Natural killer cell (primary cell): ENCODE measurements around the gene OBSCN. TPM values are rescaled to one million over a fixed set of nuclear protein-coding genes. Genes with fewer than 3 reads are reported as not detected.

Source experiments
- ATAC-seq, 3 donors: fragments of 150-1000 bp in 2 of 3; fragments of 200-7000 bp in 1 of 3; cut with Tn5 transposase; 1 replicate in 1 of 3; 2 replicates in 2 of 3; pipeline ENCODE4 v1.10.0; 2021; ENCODE audit warnings: mild to moderate bottlenecking in 2 of 3, moderate library complexity in 2 of 3
- DNase-seq, 2 donors: peaks; one replicate each; pipeline versions ENCODE4 v3.0.0 to v3.0.0-alpha.2; 2013 to 2021; ENCODE audit warnings: mixed read lengths in 1 of 2
- H3K27ac ChIP-seq: one replicate; pipeline ENCODE4 v1.5.1; 2013; ENCODE audit warnings: mild to moderate bottlenecking, low read length
- H3K27me3 ChIP-seq: one replicate; pipeline ENCODE4 v1.6.1; 2013; ENCODE audit warnings: low read length; ENCODE audit not compliant: control insufficient read depth, insufficient read depth
- H3K36me3 ChIP-seq: one replicate; pipeline ENCODE4 v1.6.1; 2013; ENCODE audit warnings: low read length; ENCODE audit not compliant: control insufficient read depth, insufficient read depth
- H3K4me1 ChIP-seq: one replicate; pipeline ENCODE4 v1.6.1; 2013; ENCODE audit warnings: low read length; ENCODE audit not compliant: control insufficient read depth, insufficient read depth
- H3K4me3 ChIP-seq: one replicate; pipeline ENCODE4 v1.5.1; 2013; ENCODE audit warnings: low read length
- H3K9me3 ChIP-seq: one replicate; pipeline ENCODE4 v1.6.1; 2013; ENCODE audit warnings: low read length; ENCODE audit not compliant: control insufficient read depth, insufficient read depth
- H3K27ac Mint-ChIP-seq, 2 donors: one replicate each; pipeline ENCODE4 v1.8.0; 2022; ENCODE audit warnings: mild to moderate bottlenecking in 2 of 2, mixed read lengths in 2 of 2, moderate library complexity in 1 of 2
- H3K27me3 Mint-ChIP-seq, 2 donors: one replicate each; pipeline ENCODE4 v1.8.0; 2022; ENCODE audit warnings: low read depth in 2 of 2, mixed read lengths in 2 of 2
- H3K36me3 Mint-ChIP-seq: one replicate; pipeline ENCODE4 v1.8.0; 2022; ENCODE audit warnings: mixed read lengths
- H3K4me1 Mint-ChIP-seq, 2 donors: one replicate each; pipeline ENCODE4 v1.8.0; 2022; ENCODE audit warnings: mixed read lengths in 2 of 2
- H3K4me3 Mint-ChIP-seq: one replicate; pipeline ENCODE4 v1.8.0; 2022; ENCODE audit warnings: mild to moderate bottlenecking, moderate library complexity, mixed read lengths
- H3K9me3 Mint-ChIP-seq, 2 donors: one replicate each; pipeline ENCODE4 v1.8.0; 2022; ENCODE audit warnings: mixed read lengths in 2 of 2
- whole genome bisulfite sequencing: methylation state at CpG from one replicate; pipeline ENCODE4 v1.1.7; 2013; ENCODE audit warnings: missing lambda C conversion rate; ENCODE audit not compliant: insufficient coverage; 5-methylcytosine and 5-hydroxymethylcytosine counted together
- intact Hi-C: fragments of 100-400 bp; cut with micrococcal nuclease; formaldehyde crosslinking; loops from one replicate; pipeline ENCODE4 v1.14.2; 2022
- total RNA-seq, 4 donors: library from RNA; stranded (reverse); fragments of 120-200 nt in 1 of 4; gene quantifications; one replicate each; pipeline versions ENCODE4 v1.2.3 to v1.2.4, GENCODE V29; 2013 to 2022
- TF ChIP-seq, protein P1 (sequence below): fragments of 200-600 bp; IDR thresholded peaks from one replicate; pipeline ENCODE4 v1.8.0; 2022; ENCODE audit warnings: antibody characterized with exemption

OBSCN gene
- total RNA-seq, 3 donors from 2014 or later (not counting 1 experiment from before 2014, with no cell fraction given) = 9.6 to 30.0 (median 14.3) TPM

DNA sequence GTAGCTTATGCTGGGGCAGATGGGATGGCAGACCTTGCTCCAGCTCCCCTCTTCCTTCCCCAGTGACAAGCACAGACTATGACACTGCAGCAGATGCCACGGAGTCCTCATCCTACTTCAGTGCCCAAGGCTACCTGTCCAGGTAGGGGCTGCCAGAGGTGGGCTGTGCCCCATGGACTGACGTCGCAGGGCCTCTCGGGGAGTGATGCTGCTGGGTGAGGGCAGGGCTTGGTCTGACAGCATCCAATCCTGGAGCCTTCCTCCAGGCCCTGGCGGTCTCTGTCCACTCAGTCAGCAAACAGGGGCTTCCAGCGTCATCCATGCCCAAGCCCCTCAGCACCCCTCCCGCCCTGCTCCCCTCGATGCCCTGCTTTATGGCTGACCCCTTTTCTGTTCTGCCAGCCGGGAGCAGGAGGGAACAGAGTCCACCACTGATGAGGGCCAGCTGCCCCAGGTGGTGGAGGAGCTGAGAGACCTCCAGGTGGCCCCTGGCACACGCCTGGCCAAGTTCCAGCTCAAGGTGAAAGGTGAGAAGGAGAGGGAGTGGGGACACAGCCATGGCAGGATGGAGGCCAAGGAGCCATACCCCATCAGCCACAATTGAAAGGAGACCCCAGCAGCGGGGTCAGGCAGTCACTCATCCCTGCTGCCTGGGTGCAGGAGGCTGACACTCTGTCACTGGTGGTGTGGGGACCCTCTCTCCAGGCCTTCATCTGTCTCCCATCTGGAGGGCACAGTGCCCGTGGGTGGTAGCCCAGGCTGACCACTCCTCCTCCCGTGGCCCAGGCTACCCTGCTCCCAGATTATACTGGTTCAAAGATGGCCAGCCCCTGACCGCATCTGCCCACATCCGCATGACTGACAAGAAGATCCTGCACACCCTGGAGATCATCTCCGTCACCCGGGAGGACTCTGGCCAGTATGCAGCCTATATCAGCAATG lies 125.2 kb downstream of the OBSCN start:
- Histone ChIP-seq H3K36me3 (no peaks in the 10 kb centered on the region), H3K9me3 (no peaks in the 10 kb centered on the region), H3K27me3 (no peaks in the 10 kb centered on the region), H3K4me1 (no peaks in the 10 kb centered on the region), H3K4me3 (no peak overlapping the region), H3K27ac (no peak overlapping the region)
- WGBS = 91% methylated on average over 17 of the region's 17 CpGs
- no peaks in the 10 kb centered on the region for H3K4me1 Mint-ChIP-seq
- no peaks in the 10 kb centered on the region for H3K36me3 Mint-ChIP-seq
- H3K27me3 Mint-ChIP-seq = no peaks in the 10 kb centered on the region
- H3K27ac Mint-ChIP-seq = no peak overlapping the region
- intact Hi-C loops = no loop called here
- TF ChIP-seq, protein P1, sequence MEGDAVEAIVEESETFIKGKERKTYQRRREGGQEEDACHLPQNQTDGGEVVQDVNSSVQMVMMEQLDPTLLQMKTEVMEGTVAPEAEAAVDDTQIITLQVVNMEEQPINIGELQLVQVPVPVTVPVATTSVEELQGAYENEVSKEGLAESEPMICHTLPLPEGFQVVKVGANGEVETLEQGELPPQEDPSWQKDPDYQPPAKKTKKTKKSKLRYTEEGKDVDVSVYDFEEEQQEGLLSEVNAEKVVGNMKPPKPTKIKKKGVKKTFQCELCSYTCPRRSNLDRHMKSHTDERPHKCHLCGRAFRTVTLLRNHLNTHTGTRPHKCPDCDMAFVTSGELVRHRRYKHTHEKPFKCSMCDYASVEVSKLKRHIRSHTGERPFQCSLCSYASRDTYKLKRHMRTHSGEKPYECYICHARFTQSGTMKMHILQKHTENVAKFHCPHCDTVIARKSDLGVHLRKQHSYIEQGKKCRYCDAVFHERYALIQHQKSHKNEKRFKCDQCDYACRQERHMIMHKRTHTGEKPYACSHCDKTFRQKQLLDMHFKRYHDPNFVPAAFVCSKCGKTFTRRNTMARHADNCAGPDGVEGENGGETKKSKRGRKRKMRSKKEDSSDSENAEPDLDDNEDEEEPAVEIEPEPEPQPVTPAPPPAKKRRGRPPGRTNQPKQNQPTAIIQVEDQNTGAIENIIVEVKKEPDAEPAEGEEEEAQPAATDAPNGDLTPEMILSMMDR = no peak
- no peak for ATAC-seq
- H3K4me3 Mint-ChIP-seq = no peak overlapping the region
- DNase-seq = peak in 1 of 2 donors; percentile 9
- H3K9me3 Mint-ChIP-seq = no peaks in the 10 kb centered on the region

GRCh38 chr1:228333739-228334115 lies 125.9 kb downstream of the OBSCN start:
- no peaks in the 10 kb centered on the region for H3K4me1 Mint-ChIP-seq
- H3K27ac ChIP-seq = no peak overlapping the region
- WGBS = 93% methylated on average over 10 of the region's 10 CpGs
- H3K9me3 Mint-ChIP-seq = no peaks in the 10 kb centered on the region
- intact Hi-C loops = no loop called here
- H3K27ac Mint-ChIP-seq = no peak overlapping the region
- H3K4me3 ChIP-seq = no peak overlapping the region
- no peaks in the 10 kb centered on the region for H3K4me1 ChIP-seq
- no peaks in the 10 kb centered on the region for H3K9me3 ChIP-seq
- ATAC-seq (no peak), DNase-seq (peak in 1 of 2 donors; percentile 9)
- TF ChIP-seq, protein P1 = no peak
- H3K27me3 ChIP-seq = no peaks in the 10 kb centered on the region
- no peaks in the 10 kb centered on the region for H3K36me3 Mint-ChIP-seq
- no peaks in the 10 kb centered on the region for H3K27me3 Mint-ChIP-seq
- no peak overlapping the region for H3K4me3 Mint-ChIP-seq
- H3K36me3 ChIP-seq = no peaks in the 10 kb centered on the region

DNA sequence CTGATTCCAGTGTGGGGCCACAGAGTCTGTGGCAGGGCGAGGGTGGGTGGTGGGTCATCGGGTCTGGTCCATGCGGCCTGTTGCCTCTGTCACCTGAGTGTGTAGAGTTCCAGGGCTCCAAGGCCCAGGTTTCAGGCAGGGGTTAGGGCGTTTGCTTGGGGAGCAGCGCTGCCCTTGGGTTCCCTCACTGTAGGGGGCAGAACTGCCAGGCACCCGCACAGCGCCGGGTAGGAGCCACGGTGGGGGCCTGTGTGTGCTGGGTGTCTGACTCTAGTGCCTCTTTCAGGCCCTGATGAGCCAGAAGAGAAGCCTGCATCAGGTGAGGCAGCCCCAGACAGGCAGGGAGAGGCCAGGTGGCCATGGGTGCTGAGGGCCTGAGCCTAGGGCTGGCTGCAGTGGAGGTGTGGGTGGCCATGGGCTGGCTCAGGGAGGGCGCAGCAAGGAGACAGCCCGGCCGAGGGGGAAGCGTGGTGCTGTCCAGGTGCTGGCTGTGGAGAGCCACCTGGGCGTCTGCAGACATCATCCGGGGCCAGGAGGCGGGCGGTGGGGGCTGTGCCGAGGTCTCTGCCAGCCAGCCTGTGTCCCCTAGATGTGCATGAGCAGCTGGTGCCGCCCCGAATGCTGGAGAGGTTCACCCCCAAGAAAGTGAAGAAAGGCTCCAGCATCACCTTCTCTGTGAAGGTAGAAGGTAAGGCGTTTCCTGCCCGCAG lies 126.5 kb downstream of the OBSCN start:
- WGBS = 90% methylated on average over 21 of the region's 22 CpGs
- Histone ChIP-seq H3K9me3 (no peaks in the 10 kb centered on the region), H3K27me3 (no peaks in the 10 kb centered on the region), H3K4me1 (no peaks in the 10 kb centered on the region), H3K27ac (no peak overlapping the region), H3K4me3 (no peak overlapping the region), H3K36me3 (no peaks in the 10 kb centered on the region)
- H3K36me3 Mint-ChIP-seq = no peaks in the 10 kb centered on the region
- H3K9me3 Mint-ChIP-seq = no peaks in the 10 kb centered on the region
- H3K4me3 Mint-ChIP-seq = no peak overlapping the region
- DNase-seq = peak in 1 of 2 donors; percentile 12
- no peaks in the 10 kb centered on the region for H3K27me3 Mint-ChIP-seq
- TF ChIP-seq, protein P1 = no peak
- no peak for ATAC-seq
- no peak overlapping the region for H3K27ac Mint-ChIP-seq
- no peaks in the 10 kb centered on the region for H3K4me1 Mint-ChIP-seq
- intact Hi-C loops = no loop called here
